ENCODE data around the gene FCN1.

FCN1 gene

GRCh38 chr9:134917431-134918373 is at the start of gene FCN1:
TSS of gene FCN1 (minus strand) at chr9:134917912. CDS start at chr9:134917871, 41 bp downstream.
- TF ChIP-seq, protein P1, sequence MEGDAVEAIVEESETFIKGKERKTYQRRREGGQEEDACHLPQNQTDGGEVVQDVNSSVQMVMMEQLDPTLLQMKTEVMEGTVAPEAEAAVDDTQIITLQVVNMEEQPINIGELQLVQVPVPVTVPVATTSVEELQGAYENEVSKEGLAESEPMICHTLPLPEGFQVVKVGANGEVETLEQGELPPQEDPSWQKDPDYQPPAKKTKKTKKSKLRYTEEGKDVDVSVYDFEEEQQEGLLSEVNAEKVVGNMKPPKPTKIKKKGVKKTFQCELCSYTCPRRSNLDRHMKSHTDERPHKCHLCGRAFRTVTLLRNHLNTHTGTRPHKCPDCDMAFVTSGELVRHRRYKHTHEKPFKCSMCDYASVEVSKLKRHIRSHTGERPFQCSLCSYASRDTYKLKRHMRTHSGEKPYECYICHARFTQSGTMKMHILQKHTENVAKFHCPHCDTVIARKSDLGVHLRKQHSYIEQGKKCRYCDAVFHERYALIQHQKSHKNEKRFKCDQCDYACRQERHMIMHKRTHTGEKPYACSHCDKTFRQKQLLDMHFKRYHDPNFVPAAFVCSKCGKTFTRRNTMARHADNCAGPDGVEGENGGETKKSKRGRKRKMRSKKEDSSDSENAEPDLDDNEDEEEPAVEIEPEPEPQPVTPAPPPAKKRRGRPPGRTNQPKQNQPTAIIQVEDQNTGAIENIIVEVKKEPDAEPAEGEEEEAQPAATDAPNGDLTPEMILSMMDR (IDR thresholded peaks at IDR 0.05; ENCODE audit: borderline replicate concordance, insufficient read depth, low read depth, low read length), result no peak
- H3K4me3 ChIP-seq (ENCODE audit: low read depth, low read length), result no peak within 1 kb of the TSS

GRCh38 chr9:134966697-134967546 is 49.2 kb upstream of the FCN1 start:
- no peak overlapping the region for H3K4me3 ChIP-seq (ENCODE audit: low read depth, low read length)

DNA sequence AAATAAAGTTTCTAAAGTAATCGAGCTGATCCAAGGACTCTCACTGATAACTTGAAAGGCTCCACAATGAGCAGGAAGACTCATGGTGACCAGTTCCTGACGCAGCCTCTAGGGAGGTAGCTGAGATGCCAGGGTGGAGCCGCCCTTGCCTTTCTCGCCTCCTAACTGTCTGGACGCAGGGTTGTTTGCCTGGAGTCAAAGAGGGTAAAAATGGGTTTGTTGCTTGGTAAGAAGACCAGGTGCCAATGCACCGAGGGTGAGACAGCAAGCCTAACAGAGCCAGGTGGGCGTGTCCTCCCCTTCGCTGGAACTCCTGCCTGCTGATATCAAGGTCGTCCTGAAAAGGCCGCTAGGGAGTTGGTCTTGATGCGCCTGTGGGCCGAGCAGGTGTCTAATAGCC is 48.6 kb upstream of the FCN1 start:
- H3K4me3 ChIP-seq (ENCODE audit: low read depth, low read length), result no peak overlapping the region
- TF ChIP-seq, protein P1 (IDR thresholded peaks at IDR 0.05; ENCODE audit: borderline replicate concordance, insufficient read depth, low read depth, low read length), result no peak

More at GRCh38 chr9:134966697-134967546, 49.2 kb upstream of the FCN1 start:
- TF ChIP-seq, protein P1 (IDR thresholded peaks at IDR 0.05; ENCODE audit: borderline replicate concordance, insufficient read depth, low read depth, low read length), result no peak

DNA sequence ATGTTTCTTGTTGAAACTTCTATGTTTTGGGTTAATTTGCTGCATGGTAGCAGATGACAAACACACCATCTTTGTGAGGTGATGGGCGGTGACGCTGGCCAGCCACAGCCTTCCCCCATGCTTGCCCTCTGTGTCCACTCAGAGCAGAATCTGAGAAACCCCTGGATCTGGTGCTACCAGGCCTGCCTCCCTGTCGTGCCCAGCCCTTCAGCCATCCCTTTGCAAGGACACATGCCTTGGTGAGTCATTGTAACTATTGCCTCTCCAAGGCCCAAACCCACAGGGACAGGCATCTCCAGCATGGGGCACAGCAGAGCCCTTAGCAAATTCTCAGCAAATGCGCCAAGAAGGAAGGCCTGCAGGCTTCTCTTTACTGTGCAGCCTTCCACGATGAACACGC is 48.1 kb upstream of the FCN1 start:
- TF ChIP-seq, protein P1 (IDR thresholded peaks at IDR 0.05; ENCODE audit: borderline replicate concordance, insufficient read depth, low read depth, low read length), result no peak
- H3K4me3 ChIP-seq (ENCODE audit: low read depth, low read length), result no peak overlapping the region

GRCh38 chr9:134965411-134965810 is 47.7 kb upstream of the FCN1 start:
- TF ChIP-seq, protein P1 (IDR thresholded peaks at IDR 0.05; ENCODE audit: borderline replicate concordance, insufficient read depth, low read depth, low read length), result no peak
- no peak overlapping the region for H3K4me3 ChIP-seq (ENCODE audit: low read depth, low read length)

GRCh38 chr9:134964271-134965055 is 46.8 kb upstream of the FCN1 start:
- H3K4me3 ChIP-seq (ENCODE audit: low read depth, low read length), result no peak overlapping the region
- TF ChIP-seq, protein P1 (IDR thresholded peaks at IDR 0.05; ENCODE audit: borderline replicate concordance, insufficient read depth, low read depth, low read length), result no peak

All from GM12875 (cell line).